H1 (cell line): ENCODE measurements around the gene ISG20L2. TPM values are rescaled to one million over a fixed set of nuclear protein-coding genes. Genes with fewer than 3 reads are reported as not detected.
A peak's percentile ranks its signal among the peaks of the same experiment; 100 is the strongest.

Source experiments
- CTCF ChIA-PET: fragments of 300-600 bp; sonication (Branson Sonifier 250); formaldehyde crosslinking; loops from one replicate; lab custom pipeline; 2021; ENCODE audit not compliant: partially characterized antibody; lab: Charles Lee
- POLR2A ChIA-PET: fragments of 300-600 bp; sonication (Branson Sonifier 250); formaldehyde crosslinking; loops from one replicate; lab custom pipeline; 2021; ENCODE audit warnings: inconsistent platforms; ENCODE audit not compliant: partially characterized antibody; lab: Charles Lee
- DNase-seq, 2 experiments: peaks; one replicate each; pipeline versions ENCODE4 v3.0.0 to v3.0.0-alpha.2; 2010 to 2022; ENCODE audit warnings: low spot score in 2 of 2, low read depth in 1 of 2, mixed read lengths in 1 of 2
- FAIRE-seq: peaks from 2 replicates; lab custom pipeline; 2011; peaks lifted over from hg19 to GRCh38; lab: Jason Lieb, UNC
- H2AFZ ChIP-seq: 2 replicates; pipeline ENCODE4 v1.8.1; 2012; ENCODE audit warnings: low read length, inconsistent platforms
- H2AK5ac ChIP-seq: 2 replicates; pipeline ENCODE4 v1.6.1; 2013; ENCODE audit warnings: low read depth, low read length
- H2BK120ac ChIP-seq: replicated peaks from 2 replicates; pipeline ENCODE3; 2013; ENCODE audit warnings: low read depth, low read length, inconsistent platforms
- H2BK12ac ChIP-seq: 2 replicates; pipeline ENCODE4 v1.6.1; 2013; ENCODE audit warnings: low read depth, low read length
- H2BK15ac ChIP-seq: 2 replicates; pipeline ENCODE4 v1.6.1; 2013; ENCODE audit warnings: low read length
- H2BK20ac ChIP-seq: 2 replicates; pipeline ENCODE4 v1.6.1; 2013; ENCODE audit warnings: low read length
- H2BK5ac ChIP-seq: 2 replicates; pipeline ENCODE4 v1.6.1; 2013; ENCODE audit warnings: low read depth, low read length
- H3K14ac ChIP-seq: 2 replicates; pipeline ENCODE4 v1.6.1; 2013; ENCODE audit warnings: inconsistent platforms; ENCODE audit not compliant: insufficient read length
- H3K18ac ChIP-seq: 2 replicates; pipeline ENCODE4 v1.6.1; 2013; ENCODE audit warnings: low read length; ENCODE audit errors: extremely low read depth
- H3K23ac ChIP-seq: 2 replicates; pipeline ENCODE4 v1.6.1; 2013; ENCODE audit warnings: inconsistent platforms; ENCODE audit not compliant: insufficient read length
- H3K23me2 ChIP-seq: 2 replicates; pipeline ENCODE4 v1.6.1; 2013; ENCODE audit warnings: low read depth, low read length
- H3K27ac ChIP-seq: 2 replicates; pipeline ENCODE4 v1.6.1; 2011; ENCODE audit warnings: low read depth, low read length, inconsistent platforms
- H3K27me3 ChIP-seq, 4 experiments: replicated peaks in 1 of 4; 1 replicate in 1 of 4; 2 replicates in 3 of 4; pipeline versions ENCODE4 v1.6.1 to v1.8.1; 2011 to 2013; ENCODE audit warnings: low read length in 3 of 4, mild to moderate bottlenecking in 3 of 4, inconsistent platforms in 2 of 4, mixed read lengths in 2 of 4, moderate library complexity in 1 of 4; ENCODE audit not compliant: control insufficient read depth in 3 of 4, insufficient read depth in 3 of 4; ENCODE audit errors: extremely low read depth in 1 of 4
- H3K36me3 ChIP-seq, 4 experiments: 2 replicates each; pipeline versions ENCODE4 v1.6.1 to v1.8.1; 2011 to 2013; ENCODE audit warnings: mild to moderate bottlenecking in 4 of 4, low read length in 3 of 4, moderate library complexity in 2 of 4, control low read depth in 1 of 4, inconsistent platforms in 1 of 4; ENCODE audit not compliant: insufficient read depth in 4 of 4, control insufficient read depth in 2 of 4
- H3K4ac ChIP-seq: replicated peaks from 2 replicates; pipeline ENCODE3; 2013; ENCODE audit warnings: low read length, low read depth, mixed read lengths, inconsistent platforms; ENCODE audit not compliant: insufficient read length
- H3K4me1 ChIP-seq, 4 experiments: replicated peaks in 1 of 4; 1 replicate in 1 of 4; 2 replicates in 3 of 4; pipeline versions ENCODE4 v1.6.1 to v1.8.1; 2011 to 2013; ENCODE audit warnings: low read length in 3 of 4, inconsistent platforms in 2 of 4, mixed read lengths in 1 of 4; ENCODE audit not compliant: insufficient read depth in 4 of 4, control insufficient read depth in 3 of 4
- H3K4me2 ChIP-seq, 2 experiments: 2 replicates each; pipeline versions ENCODE4 v1.6.1 to v1.8.1; 2011 to 2013; ENCODE audit warnings: low read depth in 2 of 2, low read length in 2 of 2, control low read depth in 1 of 2, inconsistent platforms in 1 of 2, mild to moderate bottlenecking in 1 of 2; ENCODE audit not compliant: insufficient read depth in 1 of 2
- H3K4me3 ChIP-seq, 4 experiments: fragments of 200-600, 300-600 bp in 1 of 4; sonication (generic), shearing (Covaris generic), sonication (Bioruptor Twin) in 1 of 4; 2 replicates each; pipeline versions ENCODE4 v1.5.1 to v1.8.1; 2011 to 2016; ENCODE audit warnings: low read length in 4 of 4, low read depth in 3 of 4, control low read depth in 2 of 4, inconsistent platforms in 2 of 4, mild to moderate bottlenecking in 2 of 4, mixed read lengths in 1 of 4, moderate library complexity in 1 of 4; ENCODE audit not compliant: insufficient read depth in 2 of 4; ENCODE audit errors: extremely low read depth in 1 of 4
- H3K56ac ChIP-seq: replicated peaks from 2 replicates; pipeline ENCODE3; 2013; ENCODE audit warnings: low read depth, mild to moderate bottlenecking, mixed read lengths, low read length, inconsistent platforms; ENCODE audit not compliant: insufficient read length
- H3K79me1 ChIP-seq: 2 replicates; pipeline ENCODE4 v1.6.1; 2013; ENCODE audit warnings: low read depth, low read length, control low read depth
- H3K79me2 ChIP-seq, 2 experiments: 2 replicates each; pipeline versions ENCODE4 v1.6.1 to v1.8.1; 2012 to 2013; ENCODE audit warnings: low read length in 2 of 2, mild to moderate bottlenecking in 2 of 2, inconsistent platforms in 1 of 2; ENCODE audit not compliant: insufficient read depth in 2 of 2, control insufficient read depth in 1 of 2
- H3K9ac ChIP-seq, 4 experiments: replicated peaks in 1 of 4; 1 replicate in 1 of 4; 2 replicates in 3 of 4; pipeline versions ENCODE4 v1.6.1 to v1.8.1; 2011 to 2013; ENCODE audit warnings: low read depth in 3 of 4, low read length in 3 of 4, control low read depth in 2 of 4, mild to moderate bottlenecking in 2 of 4, moderate library complexity in 2 of 4, inconsistent platforms in 1 of 4; ENCODE audit errors: extremely low read depth in 1 of 4
- H3K9me3 ChIP-seq, 2 experiments: 2 replicates each; pipeline versions ENCODE4 v1.6.1 to v1.8.1; 2012 to 2013; ENCODE audit warnings: mild to moderate bottlenecking in 2 of 2, moderate library complexity in 2 of 2, control low read depth in 1 of 2, inconsistent platforms in 1 of 2, low read depth in 1 of 2, low read length in 1 of 2, mixed read lengths in 1 of 2; ENCODE audit not compliant: insufficient read depth in 2 of 2
- H4K20me1 ChIP-seq, 2 experiments: replicated peaks in 1 of 2; 2 replicates each; pipeline versions ENCODE3 to v1.8.1; 2011 to 2013; ENCODE audit warnings: inconsistent platforms in 2 of 2, low read length in 2 of 2, mild to moderate bottlenecking in 1 of 2; ENCODE audit not compliant: insufficient read depth in 2 of 2, control insufficient read depth in 1 of 2
- H4K5ac ChIP-seq: 2 replicates; pipeline ENCODE4 v1.6.1; 2013; ENCODE audit warnings: low read length, low read depth, mixed read lengths, inconsistent platforms; ENCODE audit not compliant: insufficient read length
- H4K8ac ChIP-seq: 2 replicates; pipeline ENCODE4 v1.8.0; 2013; ENCODE audit warnings: mild to moderate bottlenecking, moderate library complexity, low read length, inconsistent platforms; ENCODE audit not compliant: insufficient read depth; ENCODE audit errors: extremely low read depth
- H4K91ac ChIP-seq: replicated peaks from 2 replicates; pipeline ENCODE3; 2013; ENCODE audit warnings: low read length, mixed read lengths, inconsistent platforms; ENCODE audit not compliant: insufficient read length
- BCL11A ChIP-seq, 2 experiments: IDR thresholded peaks; one replicate each; pipeline ENCODE4 v1.6.1; 2011; ENCODE audit warnings: low read depth in 2 of 2, low read length in 2 of 2, mild to moderate bottlenecking in 2 of 2
- CTCF ChIP-seq, 3 experiments: IDR thresholded peaks; 1 replicate in 2 of 3; 2 replicates in 1 of 3; pipeline versions ENCODE4 v1.5.1 to v1.6.1; 2011; ENCODE audit warnings: low read length in 3 of 3, mild to moderate bottlenecking in 3 of 3, inconsistent platforms in 2 of 3, low read depth in 1 of 3, moderate library complexity in 1 of 3; ENCODE audit not compliant: insufficient read depth in 1 of 3; ENCODE audit errors: control extremely low read depth in 1 of 3
- GABPA ChIP-seq: IDR thresholded peaks from 2 replicates; pipeline ENCODE4 v1.6.1; 2011; ENCODE audit warnings: mild to moderate bottlenecking, low read length, moderate library complexity, borderline replicate concordance; ENCODE audit not compliant: insufficient read depth
- JUN ChIP-seq: IDR thresholded peaks from 2 replicates; pipeline ENCODE4 v1.6.1; 2011; ENCODE audit warnings: low read depth, mild to moderate bottlenecking, improper control_type of control experiment, low read length
- JUND ChIP-seq: IDR thresholded peaks from 2 replicates; pipeline ENCODE4 v1.6.1; 2011; ENCODE audit warnings: mild to moderate bottlenecking, improper control_type of control experiment, low read length
- PHF8 ChIP-seq: fragments of 200-600 bp; sonication (generic); conservative IDR thresholded peaks from 2 replicates; pipeline ENCODE4 v1.7.1; 2012; ENCODE audit warnings: low read depth, mild to moderate bottlenecking, inconsistent platforms, low read length, moderate library complexity
- POLR2AphosphoS5 ChIP-seq: IDR thresholded peaks from 2 replicates; pipeline ENCODE4 v1.6.1; 2011; ENCODE audit warnings: low read depth, low read length
- SP2 ChIP-seq: IDR thresholded peaks from 2 replicates; pipeline ENCODE4 v1.6.1; 2012; ENCODE audit warnings: mild to moderate bottlenecking, low read length, inconsistent platforms
- TCF12 ChIP-seq: IDR thresholded peaks from 2 replicates; pipeline ENCODE4 v1.6.1; 2011; ENCODE audit warnings: low read depth, mild to moderate bottlenecking, low read length
- WGBS, 2 experiments: shearing (Covaris generic) in 1 of 2; methylation state at CpG; one replicate each; pipeline versions ENCODE4 v1.1.6 to v1.1.7; 2013 to 2015; ENCODE audit warnings: low lambda C conversion rate in 2 of 2, mixed read lengths in 2 of 2, inconsistent platforms in 1 of 2, low coverage in 1 of 2, missing lambda C conversion rate in 1 of 2; ENCODE audit not compliant: insufficient replicate concordance in 2 of 2, insufficient coverage in 1 of 2, insufficient read length in 1 of 2; ENCODE audit errors: extremely low coverage in 1 of 2, missing lambda C conversion rate in 1 of 2; 5-methylcytosine and 5-hydroxymethylcytosine counted together
- polyA plus RNA-seq, 7 experiments: library from polyadenylated mRNA; depleted of rRNA in 3 of 7; stranded (reverse) in 5 of 7; unstranded in 2 of 7; fragments of >200 nt in 5 of 7; fragments of 200-250 nt in 2 of 7; gene quantifications; 1 replicate in 5 of 7; 2 replicates in 1 of 7; 4 replicates in 1 of 7; pipeline versions ENCODE4 v1.2.1 to v1.2.3, GENCODE V29; 2011 to 2013; ENCODE audit warnings: missing spikeins in 2 of 7, mixed read lengths in 2 of 7
- total RNA-seq: library from RNA; stranded (reverse); fragmentation: NEBNext Ultra II Directional; extraction: Animal tissue kit (Norgen Biotek cat#: 25700); gene quantifications from 2 replicates; pipeline ENCODE4 v1.2.1, GENCODE V29; 2021

ISG20L2 gene
- total and polyA plus RNA-seq, 2 of the 8 experiments (the other 6 are each of a cell fraction or from before 2014, with no cell fraction given) = 47.5 to 53.0 TPM

- Histone ChIP-seq H3K9ac (no peak overlapping the region), H3K36me3 (peaks cover 13 to 36% (median 14%) of the 10 kb centered on the region in 4 experiments; a peak in 6 of 8 replicates)
- no peak for FAIRE-seq
- no peak for TF ChIP-seq PHF8
- TF ChIP-seq JUN = no peak
- TF ChIP-seq POLR2AphosphoS5 = no peak
- TF ChIP-seq GABPA = no peak
- TF ChIP-seq SP2 = no peak
- TF ChIP-seq CTCF (IDR thresholded peaks at IDR 0.05; ENCODE audit: control extremely low read depth in 1 of 3, insufficient read depth in 1 of 3, low read depth in 1 of 3, low read length in 3 of 3) = no peak
- no peak for TF ChIP-seq TCF12
- no peak for TF ChIP-seq JUND
- TF ChIP-seq BCL11A (IDR thresholded peaks at IDR 0.05; ENCODE audit: low read depth in 2 of 2, low read length in 2 of 2) = no peak
Observed at GRCh38 chr1:156742017-156742416, 13.5 kb upstream of the ISG20L2 start.

More at GRCh38 chr1:156742017-156742416, 13.5 kb upstream of the ISG20L2 start:
- Histone ChIP-seq H3K56ac (no peak overlapping the region), H2BK5ac (peak overlapping the region; percentile 81; the same call in 1 of the 2 replicates), H3K23ac (no peak overlapping the region), H2AK5ac (no peak overlapping the region), H4K8ac (no peak overlapping the region), H3K18ac (no peak overlapping the region), H3K4me1 (peaks cover 8 to 21% (median 13%) of the 10 kb centered on the region in 4 experiments), H2AFZ (no peak overlapping the region), H3K14ac (no peak overlapping the region), H2BK20ac (no peak overlapping the region), H3K79me2 (peaks cover 8 to 27% of the 10 kb centered on the region in 2 experiments), H3K79me1 (peaks cover 9% of the 10 kb centered on the region), H3K23me2 (peaks cover 5% of the 10 kb centered on the region), H3K4me2 (peak overlapping the region; percentile 67 to 68; a peak in 1 of 4 replicates), H2BK120ac (no peak overlapping the region), H4K91ac (no peak overlapping the region), H3K27me3 (no peaks in the 10 kb centered on the region), H3K4me3 (peak overlapping the region in 1 of 4 experiments; percentile 51; a peak in 2 of 8 replicates), H3K4ac (no peak overlapping the region), H2BK12ac (no peak overlapping the region), H2BK15ac (0 out of 2 replicates have a peak overlapping the region, but pooled peaks have one; percentile 46), H3K9me3 (no peaks in the 10 kb centered on the region), H3K27ac (peak overlapping the region; percentile 36), H4K5ac (no peak overlapping the region), H4K20me1 (peaks cover 0 to 2% of the 10 kb centered on the region in 2 experiments)
- ChIA-PET CTCF (interaction anchor here (1.1 to 6.6 kb wide), 6 partner anchors 10 to 117 kb away, joined by 5 to 76 read pairs (median 10); partner anchors contain the start of genes CRABP2, HDGF, INSRR and ISG20L2), POLR2A (interaction anchor here (0.9 to 10.7 kb wide), 9 partner anchors 9 to 66 kb away, joined by 3 to 214 read pairs (median 6); partner anchors contain the start of genes CRABP2, HDGF, ISG20L2 and METTL25B)
- no peak for DNase-seq
- WGBS, 2 experiments = 91% methylated on average over 3 of the region's 3 CpGs; no CpG with 5 or more reads in 1 of the 2 experiments
